SU-DHL-6 (cell line): ENCODE results near the gene LCNL1.

Experiments
- EZH2phosphoT487 ChIP-seq: fragments of 200-600 bp; sonication (generic), shearing (Covaris generic); conservative IDR thresholded peaks from 2 replicates; pipeline ENCODE4 v1.6.1; 2018; ENCODE audit warnings: mild to moderate bottlenecking, antibody characterized with exemption, low read length, moderate library complexity, mixed read lengths
- TF ChIP-seq, protein P1 (sequence below): fragments of 200-600 bp; sonication (generic); IDR thresholded peaks from one replicate; pipeline ENCODE4 v1.5.1; 2017; ENCODE audit warnings: antibody characterized with exemption, mild to moderate bottlenecking, low read length, moderate library complexity; ENCODE audit not compliant: insufficient read depth, poor library complexity, severe bottlenecking

DNA sequence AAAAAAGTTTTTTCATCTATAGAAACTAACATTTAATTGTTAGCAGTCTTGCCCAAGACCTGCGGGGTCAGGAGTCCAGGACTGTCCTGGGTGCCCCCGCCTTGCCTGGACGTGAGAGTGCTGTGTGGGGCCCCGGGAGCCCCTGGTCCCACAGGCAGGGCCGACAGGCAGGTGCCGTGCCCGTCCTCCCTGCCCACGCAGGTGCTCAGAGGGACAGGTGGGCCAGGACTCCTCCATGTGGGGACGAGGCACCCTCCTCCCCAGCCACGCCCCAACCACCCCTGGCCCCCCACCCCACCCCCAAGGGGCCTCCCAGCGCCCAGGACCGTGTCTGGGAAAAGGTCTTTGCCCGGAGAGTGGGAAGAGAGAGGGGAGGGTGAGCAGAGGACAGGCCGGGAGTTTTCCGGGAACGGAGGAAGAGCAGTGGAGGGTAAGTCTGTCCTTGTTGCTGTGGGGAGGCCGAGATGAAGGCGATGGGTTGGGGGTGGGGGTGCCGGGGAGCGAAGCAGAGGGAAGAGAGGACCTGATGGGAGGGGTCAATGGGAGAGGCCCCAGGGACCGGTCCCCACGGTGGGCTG lies 33.5 kb upstream of the LCNL1 start:
- TF ChIP-seq, protein P1, sequence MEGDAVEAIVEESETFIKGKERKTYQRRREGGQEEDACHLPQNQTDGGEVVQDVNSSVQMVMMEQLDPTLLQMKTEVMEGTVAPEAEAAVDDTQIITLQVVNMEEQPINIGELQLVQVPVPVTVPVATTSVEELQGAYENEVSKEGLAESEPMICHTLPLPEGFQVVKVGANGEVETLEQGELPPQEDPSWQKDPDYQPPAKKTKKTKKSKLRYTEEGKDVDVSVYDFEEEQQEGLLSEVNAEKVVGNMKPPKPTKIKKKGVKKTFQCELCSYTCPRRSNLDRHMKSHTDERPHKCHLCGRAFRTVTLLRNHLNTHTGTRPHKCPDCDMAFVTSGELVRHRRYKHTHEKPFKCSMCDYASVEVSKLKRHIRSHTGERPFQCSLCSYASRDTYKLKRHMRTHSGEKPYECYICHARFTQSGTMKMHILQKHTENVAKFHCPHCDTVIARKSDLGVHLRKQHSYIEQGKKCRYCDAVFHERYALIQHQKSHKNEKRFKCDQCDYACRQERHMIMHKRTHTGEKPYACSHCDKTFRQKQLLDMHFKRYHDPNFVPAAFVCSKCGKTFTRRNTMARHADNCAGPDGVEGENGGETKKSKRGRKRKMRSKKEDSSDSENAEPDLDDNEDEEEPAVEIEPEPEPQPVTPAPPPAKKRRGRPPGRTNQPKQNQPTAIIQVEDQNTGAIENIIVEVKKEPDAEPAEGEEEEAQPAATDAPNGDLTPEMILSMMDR, result no peak
- no peak for TF ChIP-seq EZH2phosphoT487
